H9 (cell line): Measurements from ENCODE around the gene GPC3. TPM values are rescaled to one million over a fixed set of nuclear protein-coding genes. Genes with fewer than 3 reads are reported as not detected.

Source experiments
- DNase-seq: peaks from one replicate; pipeline ENCODE4 v3.0.0-alpha.2; 2017
- H2AFZ ChIP-seq: one replicate; pipeline ENCODE4 v1.6.1; 2013; ENCODE audit warnings: mild to moderate bottlenecking, low read length, control low read depth, moderate library complexity
- H2AK5ac ChIP-seq: 2 replicates; pipeline ENCODE4 v1.6.1; 2013; ENCODE audit warnings: low read length, control low read depth, mixed read lengths; ENCODE audit not compliant: insufficient read length
- H2BK120ac ChIP-seq: one replicate; pipeline ENCODE4 v1.6.1; 2013; ENCODE audit warnings: low read depth, mild to moderate bottlenecking, low read length, control low read depth, inconsistent platforms; ENCODE audit not compliant: poor library complexity, severe bottlenecking
- H2BK12ac ChIP-seq: 2 replicates; pipeline ENCODE4 v1.6.1; 2013; ENCODE audit warnings: low read length, control low read depth, mixed read lengths, low read depth; ENCODE audit not compliant: insufficient read length
- H2BK15ac ChIP-seq: 2 replicates; pipeline ENCODE4 v1.6.1; 2013; ENCODE audit warnings: low read depth, low read length, control low read depth
- H2BK20ac ChIP-seq: one replicate; pipeline ENCODE4 v1.6.1; 2013; ENCODE audit warnings: low read depth, mild to moderate bottlenecking, low read length, control low read depth, inconsistent platforms; ENCODE audit not compliant: poor library complexity, severe bottlenecking
- H2BK5ac ChIP-seq: 2 replicates; pipeline ENCODE4 v1.6.1; 2013; ENCODE audit warnings: low read length, control low read depth, mixed read lengths; ENCODE audit not compliant: insufficient read length
- H3K14ac ChIP-seq: 2 replicates; pipeline ENCODE4 v1.6.1; 2013; ENCODE audit warnings: low read length, control low read depth; ENCODE audit not compliant: insufficient read depth
- H3K18ac ChIP-seq: 2 replicates; pipeline ENCODE4 v1.6.1; 2013; ENCODE audit warnings: low read depth, mild to moderate bottlenecking, mixed read lengths, low read length, control low read depth; ENCODE audit not compliant: insufficient read length
- H3K23ac ChIP-seq: 2 replicates; pipeline ENCODE4 v1.6.1; 2013; ENCODE audit warnings: low read length, control low read depth, mixed read lengths, low read depth; ENCODE audit not compliant: insufficient read length
- H3K23me2 ChIP-seq: 2 replicates; pipeline ENCODE4 v1.6.1; 2013; ENCODE audit warnings: low read depth, mild to moderate bottlenecking, mixed read lengths, low read length, control low read depth; ENCODE audit not compliant: insufficient read length, poor library complexity, severe bottlenecking
- H3K27ac ChIP-seq: 2 replicates; pipeline ENCODE4 v1.5.1; 2013; ENCODE audit warnings: low read length, control low read depth, mixed read lengths, low read depth; ENCODE audit not compliant: insufficient read length
- H3K27me3 ChIP-seq: 2 replicates; pipeline ENCODE4 v1.6.1; 2013; ENCODE audit warnings: low read length, control low read depth, inconsistent platforms; ENCODE audit not compliant: insufficient read depth
- H3K4ac ChIP-seq: 2 replicates; pipeline ENCODE4 v1.6.1; 2013; ENCODE audit warnings: low read depth, mild to moderate bottlenecking, control low read depth, inconsistent platforms, low read length, moderate library complexity
- H3K4me1 ChIP-seq: 2 replicates; pipeline ENCODE4 v1.6.1; 2013; ENCODE audit warnings: low read length, control low read depth, inconsistent platforms; ENCODE audit not compliant: insufficient read depth
- H3K4me2 ChIP-seq: 2 replicates; pipeline ENCODE4 v1.6.1; 2013; ENCODE audit warnings: low read length, control low read depth, mixed read lengths; ENCODE audit not compliant: insufficient read length, insufficient read depth
- H3K56ac ChIP-seq: 2 replicates; pipeline ENCODE4 v1.6.1; 2013; ENCODE audit warnings: low read depth, mild to moderate bottlenecking, mixed read lengths, low read length, control low read depth; ENCODE audit not compliant: insufficient read length
- H3K79me1 ChIP-seq: 2 replicates; pipeline ENCODE4 v1.6.1; 2013; ENCODE audit warnings: low read depth, mild to moderate bottlenecking, moderate library complexity, low read length, control low read depth, inconsistent platforms; ENCODE audit not compliant: insufficient read depth, poor library complexity, severe bottlenecking
- H3K79me2 ChIP-seq: 2 replicates; pipeline ENCODE4 v1.6.1; 2013; ENCODE audit warnings: low read length, control low read depth, inconsistent platforms; ENCODE audit not compliant: insufficient read depth
- H3K9ac ChIP-seq: 2 replicates; pipeline ENCODE4 v1.6.1; 2013; ENCODE audit warnings: low read length, control low read depth, mixed read lengths; ENCODE audit not compliant: insufficient read length; ENCODE audit errors: extremely low read depth
- H3K9me3 ChIP-seq: one replicate; pipeline ENCODE4 v1.6.1; 2013; ENCODE audit warnings: low read depth, low read length, inconsistent platforms; ENCODE audit not compliant: control insufficient read depth
- H3T11ph ChIP-seq: one replicate; pipeline ENCODE4 v1.6.1; 2013; ENCODE audit warnings: mild to moderate bottlenecking, low read length, control low read depth, inconsistent platforms
- H4K20me1 ChIP-seq: one replicate; pipeline ENCODE4 v1.6.1; 2013; ENCODE audit not compliant: control insufficient read depth, insufficient read length, insufficient read depth
- H4K5ac ChIP-seq: 2 replicates; pipeline ENCODE4 v1.6.1; 2013; ENCODE audit warnings: low read depth, mild to moderate bottlenecking, mixed read lengths, low read length, control low read depth; ENCODE audit not compliant: insufficient read length
- H4K8ac ChIP-seq: replicated peaks from 2 replicates; pipeline ENCODE4 v1.6.1; 2013; ENCODE audit warnings: low read length, control low read depth, mixed read lengths, low read depth; ENCODE audit not compliant: insufficient read length
- H4K91ac ChIP-seq: 2 replicates; pipeline ENCODE4 v1.6.1; 2013; ENCODE audit warnings: low read depth, mild to moderate bottlenecking, moderate library complexity, mixed read lengths, low read length, control low read depth; ENCODE audit not compliant: insufficient read length
- H3K27ac Mint-ChIP-seq, 3 experiments: 2 replicates in 2 of 3; 3 replicates in 1 of 3; pipeline ENCODE4 v1.8.0; 2020 to 2021; ENCODE audit warnings: mixed read lengths in 3 of 3, mild to moderate bottlenecking in 1 of 3, moderate library complexity in 1 of 3
- H3K27me3 Mint-ChIP-seq: 2 replicates; pipeline ENCODE4 v1.8.0; 2021; ENCODE audit warnings: low read depth, mild to moderate bottlenecking, moderate library complexity, mixed read lengths
- H3K36me3 Mint-ChIP-seq, 3 experiments: 2 replicates in 2 of 3; 3 replicates in 1 of 3; pipeline ENCODE4 v1.8.0; 2020 to 2021; ENCODE audit warnings: low read depth in 3 of 3, mixed read lengths in 3 of 3; ENCODE audit not compliant: insufficient read depth in 1 of 3
- H3K4me1 Mint-ChIP-seq, 2 experiments: 2 replicates each; pipeline ENCODE4 v1.8.0; 2020; ENCODE audit warnings: mixed read lengths in 2 of 2
- H3K4me3 Mint-ChIP-seq, 2 experiments: 2 replicates in 1 of 2; 3 replicates in 1 of 2; pipeline ENCODE4 v1.8.0; 2020 to 2021; ENCODE audit warnings: mild to moderate bottlenecking in 2 of 2, mixed read lengths in 2 of 2, moderate library complexity in 1 of 2
- H3K9me3 Mint-ChIP-seq, 2 experiments: 2 replicates in 1 of 2; 3 replicates in 1 of 2; pipeline ENCODE4 v1.8.0; 2020; ENCODE audit warnings: mild to moderate bottlenecking in 2 of 2, mixed read lengths in 2 of 2, moderate library complexity in 1 of 2
- WGBS: extraction: QIAGEN DNeasy Blood & Tissue Kit; methylation state at CpG from one replicate; pipeline ENCODE4 v1.1.7; 2013; ENCODE audit warnings: missing lambda C conversion rate, low lambda C conversion rate, mixed read lengths; ENCODE audit not compliant: insufficient read length; ENCODE audit errors: extremely low coverage; 5-methylcytosine and 5-hydroxymethylcytosine counted together
- total RNA-seq: library from RNA; stranded (reverse); gene quantifications from 2 replicates; pipeline ENCODE4 v1.2.1, GENCODE V29; 2021
- TF ChIP-seq, protein P1 (sequence below): fragments of 200-600 bp; sonication (generic); conservative IDR thresholded peaks from 3 replicates; pipeline ENCODE4 v1.8.0; 2021; ENCODE audit warnings: antibody characterized with exemption, mild to moderate bottlenecking

GPC3 gene
- total RNA-seq, 1 experiment from 2014 or later = 108 TPM

DNA sequence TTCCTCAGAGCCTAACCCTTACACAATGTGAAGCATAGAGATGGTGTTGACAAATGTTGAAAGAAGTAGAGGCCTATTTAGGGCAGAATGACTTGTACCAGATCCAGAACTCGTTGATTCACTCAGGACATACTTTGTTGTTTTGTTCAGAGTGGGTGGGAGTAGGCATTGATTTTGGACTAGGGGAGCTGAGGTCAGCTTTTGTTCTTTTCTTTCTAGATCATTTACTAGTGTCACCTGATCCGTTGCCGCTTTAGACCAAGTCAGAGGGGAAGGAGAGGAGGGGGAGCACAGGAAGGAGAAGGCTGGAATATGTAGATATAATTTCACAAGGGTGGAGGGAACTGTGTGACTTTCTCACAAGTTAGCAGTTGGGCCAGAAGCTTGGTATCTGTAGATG, 287.7 kb downstream of the GPC3 start:
- Histone ChIP-seq H2BK15ac (no peak overlapping the region), H3K4ac (no peak overlapping the region), H4K20me1 (no peaks in the 10 kb centered on the region), H3K18ac (no peak overlapping the region), H3K23ac (no peak overlapping the region), H4K8ac (no peak overlapping the region), H4K91ac (no peak overlapping the region), H3K27ac (no peak overlapping the region), H3K4me1 (peaks cover 11% of the 10 kb centered on the region; the same call in 1 of the 2 replicates), H3K14ac (no peak overlapping the region), H3K56ac (no peak overlapping the region), H2BK5ac (no peak overlapping the region), H3K23me2 (no peaks in the 10 kb centered on the region), H2BK20ac (no peak overlapping the region), H3K9me3 (no peaks in the 10 kb centered on the region), H3K79me1 (no peaks in the 10 kb centered on the region), H3K4me2 (peak overlapping the region; percentile 9), H3K79me2 (no peaks in the 10 kb centered on the region), H2BK12ac (no peak overlapping the region), H2AK5ac (no peak overlapping the region), H3K9ac (no peak overlapping the region), H2AFZ (no peak overlapping the region), H3K27me3 (no peaks in the 10 kb centered on the region), H4K5ac (no peak overlapping the region), H3T11ph (no peak overlapping the region), H2BK120ac (no peak overlapping the region)
- Mint-ChIP-seq H3K9me3 (no peaks in the 10 kb centered on the region), H3K27ac (peak overlapping the region in 2 of 3 experiments; percentile 4 to 52; a peak in 2 of 7 replicates), H3K4me1 (peaks cover 44 to 48% of the 10 kb centered on the region in 2 experiments), H3K36me3 (peaks cover 8 to 32% (median 12%) of the 10 kb centered on the region in 3 experiments; a peak in 6 of 7 replicates), H3K4me3 (peak overlapping the region in 1 of 2 experiments; percentile 13; a peak in 2 of 5 replicates), H3K27me3 (peaks cover 3% of the 10 kb centered on the region; the same call in 1 of the 2 replicates)
- WGBS = no CpG with 5 or more reads among the region's 3 CpGs
- TF ChIP-seq, protein P1, sequence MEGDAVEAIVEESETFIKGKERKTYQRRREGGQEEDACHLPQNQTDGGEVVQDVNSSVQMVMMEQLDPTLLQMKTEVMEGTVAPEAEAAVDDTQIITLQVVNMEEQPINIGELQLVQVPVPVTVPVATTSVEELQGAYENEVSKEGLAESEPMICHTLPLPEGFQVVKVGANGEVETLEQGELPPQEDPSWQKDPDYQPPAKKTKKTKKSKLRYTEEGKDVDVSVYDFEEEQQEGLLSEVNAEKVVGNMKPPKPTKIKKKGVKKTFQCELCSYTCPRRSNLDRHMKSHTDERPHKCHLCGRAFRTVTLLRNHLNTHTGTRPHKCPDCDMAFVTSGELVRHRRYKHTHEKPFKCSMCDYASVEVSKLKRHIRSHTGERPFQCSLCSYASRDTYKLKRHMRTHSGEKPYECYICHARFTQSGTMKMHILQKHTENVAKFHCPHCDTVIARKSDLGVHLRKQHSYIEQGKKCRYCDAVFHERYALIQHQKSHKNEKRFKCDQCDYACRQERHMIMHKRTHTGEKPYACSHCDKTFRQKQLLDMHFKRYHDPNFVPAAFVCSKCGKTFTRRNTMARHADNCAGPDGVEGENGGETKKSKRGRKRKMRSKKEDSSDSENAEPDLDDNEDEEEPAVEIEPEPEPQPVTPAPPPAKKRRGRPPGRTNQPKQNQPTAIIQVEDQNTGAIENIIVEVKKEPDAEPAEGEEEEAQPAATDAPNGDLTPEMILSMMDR = no peak
- DNase-seq = no peak
